ENCODE results near the gene PRMT5. TPM values are rescaled to one million over a fixed set of nuclear protein-coding genes. Genes with fewer than 3 reads are reported as not detected.
A peak's percentile ranks its signal among the peaks of the same experiment; 100 is the strongest.
"Not testable (repeated sequence)": the region's sequence is repeated elsewhere in the genome, so short reads cannot be mapped to it uniquely, and the experiment has no call there.

The PRMT5 gene
- total and polyA plus RNA-seq, 8 donors: 20.9 to 48.8 (median 37.1) TPM

DNA sequence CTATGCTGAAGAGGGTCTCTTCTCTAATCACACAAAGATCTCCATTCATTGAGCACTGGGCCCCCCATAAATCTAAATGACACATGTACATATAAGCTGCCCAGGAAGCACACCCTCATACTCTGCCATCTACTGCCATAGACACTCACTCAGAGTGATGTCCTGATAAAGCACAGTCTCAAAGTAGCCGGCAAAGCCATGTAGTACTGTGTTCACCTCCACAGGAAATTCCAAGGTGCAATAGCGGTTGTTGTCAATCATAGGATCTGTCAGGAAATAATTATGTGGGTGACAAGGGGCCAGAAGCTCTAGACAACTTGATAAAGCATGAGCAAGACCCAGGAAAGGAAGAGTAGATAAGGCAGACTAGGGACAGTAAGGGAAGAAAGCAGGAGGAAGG, 6.9 kb downstream of the PRMT5 start:
- intact Hi-C loops (cut with DNase I; ENCODE audit: low total_unique reads): no loop called here
- 86 to 96% (median 88%) methylated on average over 2 of the region's 2 CpGs for WGBS, 5 donors
- TF ChIP-seq POLR2AphosphoS5 (IDR thresholded peaks at IDR 0.05): no peak
- TF ChIP-seq POLR2A (IDR thresholded peaks at IDR 0.05): no peak
- TF ChIP-seq, protein P1, sequence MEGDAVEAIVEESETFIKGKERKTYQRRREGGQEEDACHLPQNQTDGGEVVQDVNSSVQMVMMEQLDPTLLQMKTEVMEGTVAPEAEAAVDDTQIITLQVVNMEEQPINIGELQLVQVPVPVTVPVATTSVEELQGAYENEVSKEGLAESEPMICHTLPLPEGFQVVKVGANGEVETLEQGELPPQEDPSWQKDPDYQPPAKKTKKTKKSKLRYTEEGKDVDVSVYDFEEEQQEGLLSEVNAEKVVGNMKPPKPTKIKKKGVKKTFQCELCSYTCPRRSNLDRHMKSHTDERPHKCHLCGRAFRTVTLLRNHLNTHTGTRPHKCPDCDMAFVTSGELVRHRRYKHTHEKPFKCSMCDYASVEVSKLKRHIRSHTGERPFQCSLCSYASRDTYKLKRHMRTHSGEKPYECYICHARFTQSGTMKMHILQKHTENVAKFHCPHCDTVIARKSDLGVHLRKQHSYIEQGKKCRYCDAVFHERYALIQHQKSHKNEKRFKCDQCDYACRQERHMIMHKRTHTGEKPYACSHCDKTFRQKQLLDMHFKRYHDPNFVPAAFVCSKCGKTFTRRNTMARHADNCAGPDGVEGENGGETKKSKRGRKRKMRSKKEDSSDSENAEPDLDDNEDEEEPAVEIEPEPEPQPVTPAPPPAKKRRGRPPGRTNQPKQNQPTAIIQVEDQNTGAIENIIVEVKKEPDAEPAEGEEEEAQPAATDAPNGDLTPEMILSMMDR (IDR thresholded peaks at IDR 0.05): no peak
- no peak for TF ChIP-seq EP300 (IDR thresholded peaks at IDR 0.05)
- DNase-seq: no peak
- Histone ChIP-seq H3K27ac (no peak overlapping the region), H3K36me3 (peaks cover 44 to 74% (median 66%) of the 10 kb centered on the region in 4 donors), H3K9me3 (no peaks in the 10 kb centered on the region), H3K4me1 (peaks cover 16 to 33% (median 19%) of the 10 kb centered on the region in 4 donors), H3K27me3 (no peaks in the 10 kb centered on the region), H3K4me3 (no peak overlapping the region)

GRCh38 chr14:22920697-22921096, 8.5 kb downstream of the PRMT5 start:
- DNase-seq: no peak
- H3K27me3 ChIP-seq: no peaks in the 10 kb centered on the region
- TF ChIP-seq POLR2A (IDR thresholded peaks at IDR 0.05) (no peak), EP300 (IDR thresholded peaks at IDR 0.05) (no peak), POLR2AphosphoS5 (IDR thresholded peaks at IDR 0.05) (no peak)
- TF ChIP-seq, protein P1 (IDR thresholded peaks at IDR 0.05): no peak
- peaks cover 42 to 62% (median 60%) of the 10 kb centered on the region in 4 donors for H3K36me3 ChIP-seq
- H3K4me3 ChIP-seq: no peak overlapping the region
- intact Hi-C loops (cut with DNase I; ENCODE audit: low total_unique reads): no loop called here
- H3K27ac ChIP-seq: peak overlapping the region in 1 of 5 donors; percentile 99
- peaks cover 26 to 33% (median 32%) of the 10 kb centered on the region in 4 donors for H3K4me1 ChIP-seq
- no peaks in the 10 kb centered on the region for H3K9me3 ChIP-seq
- 88 to 95% (median 91%) methylated on average over 5 to 6 of the region's 6 CpGs for WGBS, 5 donors

GRCh38 chr14:22919601-22919921, 9.6 kb downstream of the PRMT5 start:
- 7 to 10% (median 8%) methylated on average over 10 of the region's 10 CpGs for WGBS, 5 donors

GRCh38 chr14:22918804-22919600, 10.2 kb downstream of the PRMT5 start, which contains the start of gene RBM23:
Gene RBM23 (minus strand): TSS chr14:22919149.
- H3K36me3 ChIP-seq: peaks cover 26 to 58% (median 47%) of the 10 kb centered on the region in 4 donors
- H3K4me1 ChIP-seq: peaks cover 33 to 48% (median 42%) of the 10 kb centered on the region in 4 donors
- intact Hi-C loops (cut with DNase I; ENCODE audit: low total_unique reads): no loop called here
- WGBS, 5 donors: 0 to 1% (median 0%) methylated on average over 44 to 46 of the region's 46 CpGs
- H3K27ac ChIP-seq: peak within 1 kb of the TSS; percentile 94 to 99 (median 99)
- no peaks in the 10 kb centered on the region for H3K27me3 ChIP-seq
- no peaks in the 10 kb centered on the region for H3K9me3 ChIP-seq
- no peak for TF ChIP-seq EP300 (IDR thresholded peaks at IDR 0.05)
- peak in 2 of 4 donors; percentile 61 to 63 for TF ChIP-seq POLR2A (IDR thresholded peaks at IDR 0.05)
- TF ChIP-seq POLR2AphosphoS5 (IDR thresholded peaks at IDR 0.05): peak; percentile 75 to 92 (median 91)
- DNase-seq: peak; percentile 100
- peak within 1 kb of the TSS; percentile 57 to 80 (median 66) for H3K4me3 ChIP-seq

More at GRCh38 chr14:22919601-22919921, 9.6 kb downstream of the PRMT5 start:
- peaks cover 32 to 58% (median 51%) of the 10 kb centered on the region in 4 donors for H3K36me3 ChIP-seq
- H3K4me1 ChIP-seq: peaks cover 33 to 44% (median 41%) of the 10 kb centered on the region in 4 donors
- H3K4me3 ChIP-seq: peak overlapping the region; percentile 39 to 80 (median 60)
- no peaks in the 10 kb centered on the region for H3K27me3 ChIP-seq
- H3K9me3 ChIP-seq: no peaks in the 10 kb centered on the region
- DNase-seq: no peak
- TF ChIP-seq EP300 (IDR thresholded peaks at IDR 0.05): no peak
- peak overlapping the region; percentile 80 to 99 (median 99) for H3K27ac ChIP-seq
- intact Hi-C loops (cut with DNase I; ENCODE audit: low total_unique reads): no loop called here

DNA sequence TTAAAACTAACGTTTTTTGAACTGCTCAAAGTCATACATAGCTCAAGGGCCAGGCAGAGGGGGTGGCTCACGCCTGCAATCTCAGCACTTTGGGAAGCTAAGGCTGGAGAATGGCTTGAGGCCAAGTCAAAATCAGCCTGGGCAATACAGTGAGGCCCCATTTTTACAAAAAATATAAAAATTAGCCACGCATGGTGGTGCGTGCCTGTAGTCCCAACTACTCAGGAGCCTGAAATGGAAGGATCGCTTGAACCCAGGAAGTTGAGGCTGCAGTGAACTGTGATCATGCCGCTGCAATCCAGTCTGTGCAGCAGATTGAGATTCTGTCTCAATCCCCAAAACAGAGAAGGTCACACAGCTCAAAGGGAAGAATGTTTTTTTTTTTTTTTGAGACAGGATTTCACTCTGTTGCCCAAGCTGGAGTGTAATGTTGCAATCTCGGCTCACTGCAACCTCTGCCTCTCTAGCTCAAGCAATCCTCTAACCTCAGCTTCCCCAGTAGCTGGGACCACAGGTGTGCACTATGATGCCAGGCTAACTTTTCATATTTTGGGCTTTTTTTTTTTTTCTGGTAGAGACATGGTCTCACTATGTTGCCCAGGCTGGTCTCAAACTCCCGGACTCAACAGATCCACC, 13.2 kb downstream of the PRMT5 start:
- Histone ChIP-seq H3K36me3 (peaks cover 9 to 44% (median 31%) of the 10 kb centered on the region in 4 donors), H3K4me3 (no peak overlapping the region), H3K4me1 (peaks cover 33 to 68% (median 53%) of the 10 kb centered on the region in 4 donors), H3K9me3 (no peaks in the 10 kb centered on the region), H3K27ac (peak overlapping the region in 4 of 5 donors; percentile 23 to 99 (median 52)), H3K27me3 (no peaks in the 10 kb centered on the region)
- TF ChIP-seq, protein P1 (IDR thresholded peaks at IDR 0.05): no peak
- TF ChIP-seq POLR2A (IDR thresholded peaks at IDR 0.05) (no peak), POLR2AphosphoS5 (IDR thresholded peaks at IDR 0.05) (no peak), EP300 (IDR thresholded peaks at IDR 0.05) (no peak)
- 79 to 84% (median 81%) methylated on average over 8 of the region's 8 CpGs for WGBS, 5 donors
- intact Hi-C loops (cut with DNase I; ENCODE audit: low total_unique reads): no loop called here
- DNase-seq: peak in 1 of 2 donors; percentile 31

- DNase-seq; H3K9me3 ChIP-seq; intact Hi-C loops (cut with DNase I; ENCODE audit: low total_unique reads); H3K4me3 ChIP-seq; H3K27me3 ChIP-seq: not testable (repeated sequence)
- H3K27ac ChIP-seq: peak overlapping the region in 1 of 5 donors; percentile 45
- peaks cover 32 to 70% (median 55%) of the 10 kb centered on the region in 4 donors for H3K4me1 ChIP-seq
- 91 to 96% (median 94%) methylated on average over 4 of the region's 4 CpGs for WGBS, 5 donors
- H3K36me3 ChIP-seq: peaks cover 9 to 44% (median 31%) of the 10 kb centered on the region in 4 donors
These were observed 14.3 kb downstream of the PRMT5 start for GRCh38 chr14:22914836-22915235.
